ENCODE data around the gene MT1X. TPM values are rescaled to one million over a fixed set of nuclear protein-coding genes. Genes with fewer than 3 reads are reported as not detected.

The MT1X gene
- total RNA-seq, 2 donors from 2014 or later, result 1.5 to 8.8 TPM

GRCh38 chr16:56686758-56687157 is 4.5 kb downstream of the MT1X start:
- peaks cover 14% of the 10 kb centered on the region for H3K9me3 Mint-ChIP-seq
- H3K9me3 ChIP-seq (ENCODE audit: control insufficient read depth, low read length), result no peaks in the 10 kb centered on the region
- no peak for DNase-seq
- no peak overlapping the region for H3K9ac ChIP-seq (ENCODE audit: extremely low read depth, low read length, poor library complexity, severe bottlenecking)
- peaks cover 3% of the 10 kb centered on the region for H3K4me1 Mint-ChIP-seq
- peaks cover 22% of the 10 kb centered on the region for H3K27me3 Mint-ChIP-seq (ENCODE audit: insufficient read depth)
- H3K4me3 ChIP-seq (ENCODE audit: low read length), result no peak overlapping the region
- 92 to 93% methylated on average over 7 of the region's 7 CpGs for WGBS, 2 experiments (ENCODE audit: insufficient coverage in 1 of 2, insufficient read length in 1 of 2)
- H3K36me3 Mint-ChIP-seq (ENCODE audit: low read depth), result no peaks in the 10 kb centered on the region
- no peak overlapping the region for H3K4me3 Mint-ChIP-seq
- no peak overlapping the region for H3K27ac ChIP-seq (ENCODE audit: low read depth, low read length)
- no peaks in the 10 kb centered on the region for H3K36me3 ChIP-seq (ENCODE audit: control insufficient read depth, insufficient read depth, low read length)
- H3K27me3 ChIP-seq (ENCODE audit: control insufficient read depth, insufficient read depth, low read length, poor library complexity, severe bottlenecking), result peaks cover 24% of the 10 kb centered on the region
- no peaks in the 10 kb centered on the region for H3K4me1 ChIP-seq (ENCODE audit: control insufficient read depth, insufficient read depth, low read length)
- no peak overlapping the region for H3K27ac Mint-ChIP-seq
- TF ChIP-seq CTCF (conservative IDR thresholded peaks at IDR 0.05), result no peak

GRCh38 chr16:56688762-56689161 is 6.5 kb downstream of the MT1X start:
- Histone ChIP-seq H3K27me3 (ENCODE audit: control insufficient read depth, insufficient read depth, low read length, poor library complexity, severe bottlenecking) (peaks cover 5% of the 10 kb centered on the region), H3K27ac (ENCODE audit: low read depth, low read length) (no peak overlapping the region), H3K9me3 (ENCODE audit: control insufficient read depth, low read length) (no peaks in the 10 kb centered on the region), H3K4me1 (ENCODE audit: control insufficient read depth, insufficient read depth, low read length) (no peaks in the 10 kb centered on the region), H3K4me3 (ENCODE audit: low read length) (no peak overlapping the region), H3K36me3 (ENCODE audit: control insufficient read depth, insufficient read depth, low read length) (no peaks in the 10 kb centered on the region), H3K9ac (ENCODE audit: extremely low read depth, low read length, poor library complexity, severe bottlenecking) (no peak overlapping the region)
- no peak for DNase-seq
- Mint-ChIP-seq H3K9me3 (peaks cover 14% of the 10 kb centered on the region), H3K36me3 (ENCODE audit: low read depth) (no peaks in the 10 kb centered on the region), H3K27me3 (ENCODE audit: insufficient read depth) (peaks cover 6% of the 10 kb centered on the region), H3K27ac (no peak overlapping the region), H3K4me3 (no peak overlapping the region), H3K4me1 (no peaks in the 10 kb centered on the region)
- WGBS, 2 experiments (ENCODE audit: insufficient coverage in 1 of 2, insufficient read length in 1 of 2), result 57 to 62% methylated on average over 1 of the region's 1 CpG
- TF ChIP-seq CTCF (conservative IDR thresholded peaks at IDR 0.05), result peak; percentile 25

GRCh38 chr16:56689171-56689570 is 6.9 kb downstream of the MT1X start:
- no peak for TF ChIP-seq CTCF (conservative IDR thresholded peaks at IDR 0.05)
- H3K27ac ChIP-seq (ENCODE audit: low read depth, low read length), result no peak overlapping the region
- peaks cover 5% of the 10 kb centered on the region for H3K27me3 Mint-ChIP-seq (ENCODE audit: insufficient read depth)

More at GRCh38 chr16:56689171-56689570, 6.9 kb downstream of the MT1X start:
- H3K9me3 ChIP-seq (ENCODE audit: control insufficient read depth, low read length), result no peaks in the 10 kb centered on the region
- no peaks in the 10 kb centered on the region for H3K4me1 ChIP-seq (ENCODE audit: control insufficient read depth, insufficient read depth, low read length)
- no peak for DNase-seq
- Mint-ChIP-seq H3K4me1 (no peaks in the 10 kb centered on the region), H3K36me3 (ENCODE audit: low read depth) (no peaks in the 10 kb centered on the region), H3K27ac (no peak overlapping the region), H3K4me3 (no peak overlapping the region), H3K9me3 (peaks cover 14% of the 10 kb centered on the region)
- WGBS, 2 experiments (ENCODE audit: insufficient coverage in 1 of 2, insufficient read length in 1 of 2), result 73 to 78% methylated on average over 3 of the region's 3 CpGs
- peaks cover 4% of the 10 kb centered on the region for H3K27me3 ChIP-seq (ENCODE audit: control insufficient read depth, insufficient read depth, low read length, poor library complexity, severe bottlenecking)
- H3K36me3 ChIP-seq (ENCODE audit: control insufficient read depth, insufficient read depth, low read length), result no peaks in the 10 kb centered on the region
- no peak overlapping the region for H3K4me3 ChIP-seq (ENCODE audit: low read length)
- H3K9ac ChIP-seq (ENCODE audit: extremely low read depth, low read length, poor library complexity, severe bottlenecking), result no peak overlapping the region

Data from endodermal cell (in vitro differentiated cells).